GM19351 (cell line): ENCODE results near the gene BAIAP2L2.
"Not testable (repeated sequence)": the region's sequence is repeated elsewhere in the genome, so short reads cannot be mapped to it uniquely, and the experiment has no call there.

Experiments
- ATAC-seq: cut with Tn5 transposase; IDR thresholded peaks from one replicate; pipeline ENCODE4 v1.9.1; 2021; ENCODE audit warnings: mild to moderate bottlenecking, moderate library complexity; ENCODE audit not compliant: unreplicated experiment

The BAIAP2L2 gene

DNA sequence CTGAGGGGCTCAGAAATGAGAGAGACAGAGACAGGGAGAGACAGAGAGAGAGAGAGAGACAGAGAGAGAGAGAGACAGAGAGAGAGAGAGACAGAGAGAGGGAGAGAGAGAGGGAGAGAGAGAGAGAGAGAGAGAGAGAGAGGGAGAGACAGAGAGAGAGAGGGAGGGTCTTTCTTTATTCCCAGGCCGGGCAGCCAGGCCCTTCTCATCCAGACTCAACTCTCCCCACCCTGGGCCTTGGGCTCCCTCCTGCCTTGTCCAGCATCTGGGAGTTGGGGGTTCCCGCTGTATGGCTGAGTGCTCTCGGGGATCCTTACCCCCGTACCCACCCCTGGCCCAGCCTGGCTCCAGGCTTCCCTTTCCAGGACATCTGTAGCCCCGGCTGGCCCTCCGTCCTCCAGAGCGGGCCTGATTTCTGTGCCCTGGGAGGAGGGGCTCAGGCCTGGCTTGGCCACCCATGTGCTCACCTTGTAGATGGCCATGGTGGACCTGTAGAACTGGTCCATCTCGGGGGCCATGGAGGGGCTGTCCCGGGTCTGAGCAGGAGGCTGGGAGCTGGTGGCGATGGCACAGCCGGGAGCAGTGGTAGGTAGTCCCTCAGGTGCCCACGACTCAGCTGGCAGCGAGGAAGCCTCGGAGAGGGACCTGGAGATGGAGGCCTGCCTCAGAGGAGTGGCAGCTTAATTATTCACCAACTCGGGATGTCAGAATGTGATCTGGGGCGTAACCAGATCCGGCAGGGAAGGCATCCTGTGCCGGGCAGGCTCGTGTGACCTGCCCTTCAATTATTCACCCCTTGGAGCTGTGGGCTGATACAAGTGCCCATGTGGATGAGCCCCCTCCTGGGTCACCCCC, at the start of gene BAIAP2L2:
TSS of gene BAIAP2L2 (minus strand) at position 677 of the 855 bp plus-strand sequence. CDS start at position 518, 159 bp downstream.
- no peak for ATAC-seq

GRCh38 chr22:38155703-38156102, 45.2 kb upstream of the BAIAP2L2 start:
- no peak for ATAC-seq

GRCh38 chr22:38154563-38154915, 44.1 kb upstream of the BAIAP2L2 start:
- ATAC-seq = not testable (repeated sequence)

- no peak for ATAC-seq
Measured at GRCh38 chr22:38153821-38154562, 43.5 kb upstream of the BAIAP2L2 start.

- no peak for ATAC-seq
Measured at GRCh38 chr22:38151126-38151500, 40.6 kb upstream of the BAIAP2L2 start.

- no peak for ATAC-seq
Measured at GRCh38 chr22:38148245-38148644, 37.8 kb upstream of the BAIAP2L2 start.

DNA sequence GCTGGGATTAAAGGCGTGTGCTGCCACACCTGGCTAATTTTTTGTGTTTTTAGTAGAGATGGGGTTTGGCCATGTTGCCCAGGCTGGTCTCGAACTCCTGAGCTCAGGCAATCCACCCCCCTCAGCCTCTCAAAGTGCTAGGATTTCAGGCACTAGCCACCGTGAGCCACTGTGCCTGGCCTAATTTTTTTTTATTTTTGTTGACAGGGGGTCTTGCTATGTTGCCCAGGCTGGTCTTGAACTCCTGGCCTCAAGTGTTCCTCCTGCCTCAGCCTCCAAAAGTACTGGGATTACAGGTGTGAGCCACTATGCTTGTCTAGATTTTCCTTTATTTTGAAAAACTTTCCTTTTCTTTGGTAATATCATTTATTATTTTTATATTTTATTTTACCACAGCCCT, 35.7 kb upstream of the BAIAP2L2 start:
- not testable (repeated sequence) for ATAC-seq

DNA sequence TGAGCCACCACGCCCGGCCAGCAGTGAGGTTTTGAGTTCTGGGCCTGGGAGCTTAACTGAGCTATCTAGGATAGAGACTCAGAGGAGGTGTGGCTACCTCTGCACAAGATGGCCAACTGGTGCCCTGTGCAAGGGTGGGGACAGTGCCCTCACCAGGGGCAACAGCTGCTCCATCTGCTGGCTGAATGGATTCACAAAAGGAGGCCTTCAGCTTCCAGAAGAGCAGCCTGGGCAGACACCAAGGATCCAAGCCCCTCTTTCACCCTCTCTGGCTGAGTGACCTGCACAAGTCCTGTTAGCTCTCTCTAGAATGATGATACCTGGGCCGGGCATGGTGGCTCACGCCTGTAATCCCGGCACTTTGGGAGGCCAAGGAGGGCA, 33.5 kb upstream of the BAIAP2L2 start:
- ATAC-seq = no peak

- ATAC-seq = no peak
Measured at GRCh38 chr22:38142606-38143005, 32.1 kb upstream of the BAIAP2L2 start.

- ATAC-seq = no peak
Measured at GRCh38 chr22:38141217-38141973, 30.9 kb upstream of the BAIAP2L2 start.

DNA sequence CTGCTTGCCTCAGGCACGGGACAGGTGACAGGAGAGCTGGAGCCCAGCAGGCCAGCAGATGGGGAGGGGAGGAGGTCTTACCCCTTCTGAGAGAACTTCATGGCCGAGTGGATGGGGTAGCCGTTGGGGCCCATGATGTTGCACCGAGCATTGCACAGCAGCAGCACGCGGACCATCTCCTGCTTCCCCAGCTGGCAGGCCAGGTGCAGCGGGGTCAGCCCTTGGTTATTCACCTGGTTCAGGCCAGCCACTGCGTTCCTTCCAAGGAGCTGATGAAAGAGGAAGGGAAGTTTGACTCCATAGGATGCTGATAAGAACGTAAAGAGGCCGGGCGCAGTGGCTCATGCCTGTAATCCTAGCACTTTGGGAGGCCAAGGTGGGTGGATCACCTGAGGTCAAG, 29.4 kb upstream of the BAIAP2L2 start:
- ATAC-seq = no peak

DNA sequence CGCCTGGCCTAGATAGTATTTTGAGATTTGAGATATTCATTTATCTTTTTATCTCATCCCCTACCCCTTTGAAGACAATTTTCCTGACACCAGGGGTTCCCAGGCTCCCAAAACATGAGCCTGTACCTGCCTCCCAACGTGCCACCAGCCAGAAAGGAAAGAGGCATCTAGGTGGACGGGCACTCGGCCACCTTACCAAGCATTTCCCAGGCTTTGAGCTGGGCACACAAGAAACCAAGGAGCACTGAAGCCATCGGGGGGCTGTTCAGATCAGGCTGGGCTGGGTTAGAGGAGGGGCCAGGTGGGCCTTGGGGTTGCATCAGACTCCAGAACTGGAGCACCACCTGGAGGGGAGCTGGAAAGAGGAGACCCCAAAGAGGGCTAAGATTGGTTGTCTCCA, 28.5 kb upstream of the BAIAP2L2 start:
- ATAC-seq = no peak

DNA sequence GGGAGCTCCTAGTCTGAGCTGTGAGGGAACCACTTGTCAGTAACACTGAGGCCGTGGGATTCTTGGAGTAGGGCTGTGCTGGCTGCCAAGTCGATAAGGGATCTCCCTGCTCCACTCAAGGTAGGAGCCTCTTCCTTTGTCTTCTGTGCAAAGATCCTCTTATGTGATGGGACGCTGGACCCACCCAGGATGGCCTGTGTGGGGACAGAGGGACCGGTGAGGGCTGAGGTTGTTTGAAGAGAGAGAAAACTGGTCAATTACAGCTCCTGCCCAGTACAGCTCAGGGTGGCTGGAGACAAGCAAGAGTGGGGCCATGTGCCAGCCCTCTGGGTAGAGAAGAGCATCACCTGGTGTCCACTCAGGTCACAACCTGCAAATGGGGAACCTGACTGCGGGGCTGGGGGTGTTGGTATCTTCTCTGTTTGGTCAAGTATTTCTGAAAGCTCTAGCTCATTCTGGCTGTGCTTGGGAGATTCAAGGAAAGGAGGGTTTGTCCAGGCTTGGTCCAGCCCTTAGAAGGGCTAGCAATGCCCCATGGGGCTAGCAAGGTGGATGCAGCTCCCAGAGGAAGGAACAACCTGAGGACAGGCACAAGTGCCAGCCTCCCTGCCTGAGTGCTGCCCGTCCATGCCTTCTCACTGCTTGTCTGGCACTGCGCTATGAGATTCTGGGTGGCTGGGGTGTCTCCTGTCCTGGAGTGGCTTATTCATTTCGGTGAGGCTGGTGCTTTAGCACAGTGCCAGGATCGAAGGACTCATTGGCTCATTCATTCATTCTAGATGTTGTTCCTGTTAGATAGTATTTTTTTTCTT, 27.6 kb upstream of the BAIAP2L2 start:
- ATAC-seq = no peak

DNA sequence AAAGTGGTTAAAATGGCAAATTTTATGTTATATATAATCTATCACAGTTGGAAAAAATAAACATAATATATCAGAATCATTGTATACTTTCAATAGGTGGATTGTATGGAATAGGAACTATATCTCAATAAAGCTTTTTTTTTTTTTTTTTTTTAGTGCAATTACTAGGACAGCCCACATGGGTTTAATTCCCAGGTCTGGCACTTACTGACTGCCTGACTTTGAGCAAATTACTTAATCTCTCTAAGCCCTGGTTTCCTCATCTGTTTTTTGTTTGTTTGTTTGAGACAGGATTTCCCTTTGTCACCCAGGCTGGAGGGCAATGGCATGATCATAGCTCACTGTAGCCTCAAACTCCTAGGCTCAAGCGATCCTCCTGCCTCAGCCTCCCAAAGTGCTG, 26.1 kb upstream of the BAIAP2L2 start:
- ATAC-seq = no peak

- no peak for ATAC-seq
Measured at GRCh38 chr22:38135133-38135706, 24.7 kb upstream of the BAIAP2L2 start.

- ATAC-seq = no peak
Measured at GRCh38 chr22:38133331-38133730, 22.8 kb upstream of the BAIAP2L2 start.

GRCh38 chr22:38132794-38133193, 22.3 kb upstream of the BAIAP2L2 start:
- ATAC-seq = no peak

DNA sequence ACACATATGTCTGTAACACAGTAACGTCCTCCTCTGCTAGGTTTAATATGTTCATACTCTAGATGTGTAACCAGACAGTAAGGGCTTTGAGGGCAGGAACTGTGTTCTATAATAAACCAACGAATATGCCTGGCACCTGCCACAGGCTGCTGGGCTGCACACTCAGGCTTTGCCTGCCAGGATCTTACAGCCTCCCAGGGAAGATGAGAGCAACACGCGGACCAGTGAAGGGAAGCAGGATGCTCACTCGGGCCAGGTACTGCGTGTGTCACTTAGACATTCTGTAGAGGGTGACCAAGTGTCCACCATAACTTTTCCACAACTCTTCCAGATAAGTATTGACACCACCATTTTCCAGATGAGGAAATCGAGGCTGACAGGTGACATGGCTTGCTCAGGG, 21.7 kb upstream of the BAIAP2L2 start:
- no peak for ATAC-seq

GRCh38 chr22:38131399-38131798, 20.9 kb upstream of the BAIAP2L2 start:
- no peak for ATAC-seq

DNA sequence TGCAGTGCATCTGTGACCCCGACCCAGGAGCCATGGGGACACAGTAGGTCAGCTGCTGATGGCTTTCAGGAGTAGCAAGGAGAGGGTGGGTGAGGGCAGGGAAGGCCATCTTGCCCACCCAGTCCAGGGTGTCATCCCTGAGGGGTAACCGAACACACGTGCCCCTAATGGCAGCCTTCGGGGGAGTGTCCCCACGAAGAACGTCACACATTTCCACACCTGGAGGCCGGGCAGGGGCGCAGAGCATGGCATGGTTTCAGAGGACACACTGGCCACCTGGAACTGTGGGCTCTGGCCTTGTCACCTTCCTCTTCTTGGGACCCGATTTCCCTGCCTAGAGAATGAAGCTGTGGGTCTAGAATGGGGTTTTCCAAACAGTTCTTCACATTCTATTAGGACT, 19.4 kb upstream of the BAIAP2L2 start:
- no peak for ATAC-seq
